GM12878 (cell line): ENCODE data around the gene LRBA. TPM values are rescaled to one million over a fixed set of nuclear protein-coding genes. Genes with fewer than 3 reads are reported as not detected.

Experiments
- DPF2 ChIP-seq: fragments of 450-650 bp; IDR thresholded peaks from 2 replicates; pipeline ENCODE4 v1.6.1; 2017; ENCODE audit warnings: mild to moderate bottlenecking
- FOS ChIP-seq: IDR thresholded peaks from 3 replicates; pipeline ENCODE4 v1.6.1; 2011; ENCODE audit warnings: borderline replicate concordance; ENCODE audit not compliant: insufficient read length; ENCODE audit errors: extremely low read depth
- IKZF1 ChIP-seq: fragments of 450-650 bp; conservative IDR thresholded peaks from 2 replicates; pipeline ENCODE4 v1.6.1; 2017; ENCODE audit warnings: antibody characterized with exemption, mild to moderate bottlenecking
- IKZF2 ChIP-seq, 2 experiments: fragments of 450-650 bp; IDR thresholded peaks; 2 replicates each; pipeline ENCODE4 v1.6.1; 2017; ENCODE audit warnings: mild to moderate bottlenecking in 2 of 2, moderate library complexity in 2 of 2
- IRF4 ChIP-seq: IDR thresholded peaks from 2 replicates; pipeline ENCODE4 v1.6.1; 2011; ENCODE audit warnings: low read depth, low read length
- MEF2B ChIP-seq: fragments of 450-650 bp; IDR thresholded peaks from 2 replicates; pipeline ENCODE4 v1.6.1; 2018; ENCODE audit warnings: mild to moderate bottlenecking, moderate library complexity; ENCODE audit not compliant: partially characterized antibody, poor library complexity, severe bottlenecking
- RAD21 ChIP-seq: IDR thresholded peaks from 2 replicates; pipeline ENCODE4 v1.6.1; 2011; ENCODE audit warnings: mild to moderate bottlenecking, low read depth, low read length, moderate library complexity; ENCODE audit not compliant: insufficient read depth
- SMAD5 ChIP-seq: IDR thresholded peaks from 2 replicates; pipeline ENCODE4 v1.6.1; 2016; ENCODE audit warnings: antibody characterized with exemption, low read depth
- TCF3 ChIP-seq: IDR thresholded peaks from 2 replicates; pipeline ENCODE4 v1.6.1; 2012; ENCODE audit warnings: low read depth, mild to moderate bottlenecking, low read length, borderline replicate concordance; ENCODE audit not compliant: insufficient read depth
- ZNF384 ChIP-seq: IDR thresholded peaks from 2 replicates; pipeline ENCODE4 v1.6.1; 2012; ENCODE audit warnings: low read depth, mild to moderate bottlenecking, low read length, improper control_type of control experiment, borderline replicate concordance
- polyA plus RNA-seq, 11 experiments: library from polyadenylated mRNA; depleted of rRNA in 4 of 11; unstranded in 6 of 11; stranded (reverse) in 5 of 11; fragments of >200 nt; fragmentation: Nextera tagmentation in 4 of 11; fragmentation: Illumina TruSeq in 1 of 11; extraction: Ambion mirVana in 4 of 11; extraction: Trizol in 1 of 11; gene quantifications; 1 replicate in 1 of 11; 2 replicates in 10 of 11; pipeline versions ENCODE4 v1.2.1 to v1.2.3, GENCODE V29; 2011 to 2016; ENCODE audit warnings: inconsistent platforms in 2 of 11, missing spikeins in 2 of 11, low read depth in 1 of 11
- total RNA-seq, 4 experiments: library from RNA; depleted of rRNA in 3 of 4; stranded (reverse); fragments of >200 nt in 3 of 4; fragmentation: Illumina TruSeq in 1 of 4; extraction: Trizol in 1 of 4; gene quantifications; 2 replicates each; pipeline versions ENCODE4 v1.2.1 to v1.2.3, GENCODE V29; 2013 to 2021
- TF ChIP-seq, protein P1 (sequence below): fragments of 450-650 bp; conservative IDR thresholded peaks from 2 replicates; pipeline ENCODE4 v1.6.1; 2017; ENCODE audit warnings: mild to moderate bottlenecking, moderate library complexity
- TF ChIP-seq, protein P2 (sequence below): fragments of 450-650 bp; IDR thresholded peaks from 2 replicates; pipeline ENCODE4 v1.6.1; 2018; ENCODE audit warnings: mild to moderate bottlenecking, low read depth, moderate library complexity; ENCODE audit not compliant: partially characterized antibody
- TF ChIP-seq, protein P3 (sequence below): IDR thresholded peaks from 2 replicates; pipeline ENCODE4 v1.6.1; 2012; ENCODE audit warnings: mild to moderate bottlenecking, low read depth, low read length
- TF ChIP-seq, protein P4 (sequence below): fragments of 450-650 bp; IDR thresholded peaks from 2 replicates; pipeline ENCODE4 v1.6.1; 2017; ENCODE audit warnings: mild to moderate bottlenecking, moderate library complexity
- TF ChIP-seq, protein P5 (sequence below): IDR thresholded peaks from 2 replicates; pipeline ENCODE4 v1.6.1; 2011; ENCODE audit warnings: borderline replicate concordance, low read depth, mild to moderate bottlenecking, moderate library complexity, mixed read lengths, low read length; ENCODE audit not compliant: insufficient read depth; ENCODE audit errors: extremely low read length

Gene LRBA
- total and polyA plus RNA-seq, 10 of the 15 experiments (the other 5 are each of a cell fraction or from before 2014, with no cell fraction given): 20.3 to 93.4 (median 55.0) TPM

DNA sequence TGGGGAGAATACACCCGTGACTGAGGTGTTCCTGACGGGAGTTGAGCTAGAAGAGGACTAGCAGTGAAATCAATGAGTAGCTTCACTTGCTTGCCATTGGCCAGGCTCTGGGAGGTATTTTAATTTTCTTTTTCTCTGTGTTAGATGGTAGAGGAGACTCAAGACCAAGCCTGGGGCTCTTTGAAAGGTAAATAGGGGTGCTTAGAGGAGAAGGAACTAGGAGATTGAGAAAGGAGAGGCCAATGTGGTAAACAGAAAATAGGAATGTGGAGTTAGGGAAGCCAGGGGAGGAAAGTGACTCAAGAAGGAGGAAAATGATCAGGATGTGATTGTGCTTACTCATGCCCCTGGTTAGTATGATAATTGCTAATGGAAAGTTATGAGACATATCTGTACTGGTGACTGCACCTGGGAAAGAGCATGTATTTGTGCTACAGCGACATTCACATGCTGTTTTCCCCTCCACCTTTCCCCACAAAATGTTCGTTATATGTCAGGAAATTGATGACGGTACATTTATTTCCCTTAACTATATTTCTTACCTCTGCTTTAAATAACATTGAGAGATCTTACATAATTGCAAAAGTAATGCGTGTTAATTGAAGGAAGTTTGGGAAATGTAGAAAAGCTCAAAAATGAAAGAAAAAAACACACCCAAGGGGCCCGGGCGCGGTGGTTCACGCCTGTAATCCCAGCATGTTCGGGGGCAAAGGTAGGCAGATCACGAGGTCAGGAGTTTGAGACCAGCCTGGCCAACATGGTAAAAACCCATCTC, 16.9 kb upstream of the LRBA start (continued):
- TF ChIP-seq FOS (no peak), ZNF384 (no peak), RAD21 (no peak), IKZF2 (IDR thresholded peaks at IDR 0.05) (peak; percentile 90), MEF2B (peak; percentile 21), IRF4 (peak; percentile 90), DPF2 (peak; percentile 68; the same call in 1 of the 2 replicates), TCF3 (peak; percentile 73; the same call in 1 of the 2 replicates), IKZF1 (peak; percentile 87), SMAD5 (no peak)
- TF ChIP-seq, protein P1, sequence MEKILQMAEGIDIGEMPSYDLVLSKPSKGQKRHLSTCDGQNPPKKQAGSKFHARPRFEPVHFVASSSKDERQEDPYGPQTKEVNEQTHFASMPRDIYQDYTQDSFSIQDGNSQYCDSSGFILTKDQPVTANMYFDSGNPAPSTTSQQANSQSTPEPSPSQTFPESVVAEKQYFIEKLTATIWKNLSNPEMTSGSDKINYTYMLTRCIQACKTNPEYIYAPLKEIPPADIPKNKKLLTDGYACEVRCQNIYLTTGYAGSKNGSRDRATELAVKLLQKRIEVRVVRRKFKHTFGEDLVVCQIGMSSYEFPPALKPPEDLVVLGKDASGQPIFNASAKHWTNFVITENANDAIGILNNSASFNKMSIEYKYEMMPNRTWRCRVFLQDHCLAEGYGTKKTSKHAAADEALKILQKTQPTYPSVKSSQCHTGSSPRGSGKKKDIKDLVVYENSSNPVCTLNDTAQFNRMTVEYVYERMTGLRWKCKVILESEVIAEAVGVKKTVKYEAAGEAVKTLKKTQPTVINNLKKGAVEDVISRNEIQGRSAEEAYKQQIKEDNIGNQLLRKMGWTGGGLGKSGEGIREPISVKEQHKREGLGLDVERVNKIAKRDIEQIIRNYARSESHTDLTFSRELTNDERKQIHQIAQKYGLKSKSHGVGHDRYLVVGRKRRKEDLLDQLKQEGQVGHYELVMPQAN: no peak
- TF ChIP-seq, protein P2, sequence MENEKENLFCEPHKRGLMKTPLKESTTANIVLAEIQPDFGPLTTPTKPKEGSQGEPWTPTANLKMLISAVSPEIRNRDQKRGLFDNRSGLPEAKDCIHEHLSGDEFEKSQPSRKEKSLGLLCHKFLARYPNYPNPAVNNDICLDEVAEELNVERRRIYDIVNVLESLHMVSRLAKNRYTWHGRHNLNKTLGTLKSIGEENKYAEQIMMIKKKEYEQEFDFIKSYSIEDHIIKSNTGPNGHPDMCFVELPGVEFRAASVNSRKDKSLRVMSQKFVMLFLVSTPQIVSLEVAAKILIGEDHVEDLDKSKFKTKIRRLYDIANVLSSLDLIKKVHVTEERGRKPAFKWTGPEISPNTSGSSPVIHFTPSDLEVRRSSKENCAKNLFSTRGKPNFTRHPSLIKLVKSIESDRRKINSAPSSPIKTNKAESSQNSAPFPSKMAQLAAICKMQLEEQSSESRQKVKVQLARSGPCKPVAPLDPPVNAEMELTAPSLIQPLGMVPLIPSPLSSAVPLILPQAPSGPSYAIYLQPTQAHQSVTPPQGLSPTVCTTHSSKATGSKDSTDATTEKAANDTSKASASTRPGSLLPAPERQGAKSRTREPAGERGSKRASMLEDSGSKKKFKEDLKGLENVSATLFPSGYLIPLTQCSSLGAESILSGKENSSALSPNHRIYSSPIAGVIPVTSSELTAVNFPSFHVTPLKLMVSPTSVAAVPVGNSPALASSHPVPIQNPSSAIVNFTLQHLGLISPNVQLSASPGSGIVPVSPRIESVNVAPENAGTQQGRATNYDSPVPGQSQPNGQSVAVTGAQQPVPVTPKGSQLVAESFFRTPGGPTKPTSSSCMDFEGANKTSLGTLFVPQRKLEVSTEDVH: no peak
- TF ChIP-seq, protein P3, sequence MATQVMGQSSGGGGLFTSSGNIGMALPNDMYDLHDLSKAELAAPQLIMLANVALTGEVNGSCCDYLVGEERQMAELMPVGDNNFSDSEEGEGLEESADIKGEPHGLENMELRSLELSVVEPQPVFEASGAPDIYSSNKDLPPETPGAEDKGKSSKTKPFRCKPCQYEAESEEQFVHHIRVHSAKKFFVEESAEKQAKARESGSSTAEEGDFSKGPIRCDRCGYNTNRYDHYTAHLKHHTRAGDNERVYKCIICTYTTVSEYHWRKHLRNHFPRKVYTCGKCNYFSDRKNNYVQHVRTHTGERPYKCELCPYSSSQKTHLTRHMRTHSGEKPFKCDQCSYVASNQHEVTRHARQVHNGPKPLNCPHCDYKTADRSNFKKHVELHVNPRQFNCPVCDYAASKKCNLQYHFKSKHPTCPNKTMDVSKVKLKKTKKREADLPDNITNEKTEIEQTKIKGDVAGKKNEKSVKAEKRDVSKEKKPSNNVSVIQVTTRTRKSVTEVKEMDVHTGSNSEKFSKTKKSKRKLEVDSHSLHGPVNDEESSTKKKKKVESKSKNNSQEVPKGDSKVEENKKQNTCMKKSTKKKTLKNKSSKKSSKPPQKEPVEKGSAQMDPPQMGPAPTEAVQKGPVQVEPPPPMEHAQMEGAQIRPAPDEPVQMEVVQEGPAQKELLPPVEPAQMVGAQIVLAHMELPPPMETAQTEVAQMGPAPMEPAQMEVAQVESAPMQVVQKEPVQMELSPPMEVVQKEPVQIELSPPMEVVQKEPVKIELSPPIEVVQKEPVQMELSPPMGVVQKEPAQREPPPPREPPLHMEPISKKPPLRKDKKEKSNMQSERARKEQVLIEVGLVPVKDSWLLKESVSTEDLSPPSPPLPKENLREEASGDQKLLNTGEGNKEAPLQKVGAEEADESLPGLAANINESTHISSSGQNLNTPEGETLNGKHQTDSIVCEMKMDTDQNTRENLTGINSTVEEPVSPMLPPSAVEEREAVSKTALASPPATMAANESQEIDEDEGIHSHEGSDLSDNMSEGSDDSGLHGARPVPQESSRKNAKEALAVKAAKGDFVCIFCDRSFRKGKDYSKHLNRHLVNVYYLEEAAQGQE: no peak
- TF ChIP-seq, protein P4, sequence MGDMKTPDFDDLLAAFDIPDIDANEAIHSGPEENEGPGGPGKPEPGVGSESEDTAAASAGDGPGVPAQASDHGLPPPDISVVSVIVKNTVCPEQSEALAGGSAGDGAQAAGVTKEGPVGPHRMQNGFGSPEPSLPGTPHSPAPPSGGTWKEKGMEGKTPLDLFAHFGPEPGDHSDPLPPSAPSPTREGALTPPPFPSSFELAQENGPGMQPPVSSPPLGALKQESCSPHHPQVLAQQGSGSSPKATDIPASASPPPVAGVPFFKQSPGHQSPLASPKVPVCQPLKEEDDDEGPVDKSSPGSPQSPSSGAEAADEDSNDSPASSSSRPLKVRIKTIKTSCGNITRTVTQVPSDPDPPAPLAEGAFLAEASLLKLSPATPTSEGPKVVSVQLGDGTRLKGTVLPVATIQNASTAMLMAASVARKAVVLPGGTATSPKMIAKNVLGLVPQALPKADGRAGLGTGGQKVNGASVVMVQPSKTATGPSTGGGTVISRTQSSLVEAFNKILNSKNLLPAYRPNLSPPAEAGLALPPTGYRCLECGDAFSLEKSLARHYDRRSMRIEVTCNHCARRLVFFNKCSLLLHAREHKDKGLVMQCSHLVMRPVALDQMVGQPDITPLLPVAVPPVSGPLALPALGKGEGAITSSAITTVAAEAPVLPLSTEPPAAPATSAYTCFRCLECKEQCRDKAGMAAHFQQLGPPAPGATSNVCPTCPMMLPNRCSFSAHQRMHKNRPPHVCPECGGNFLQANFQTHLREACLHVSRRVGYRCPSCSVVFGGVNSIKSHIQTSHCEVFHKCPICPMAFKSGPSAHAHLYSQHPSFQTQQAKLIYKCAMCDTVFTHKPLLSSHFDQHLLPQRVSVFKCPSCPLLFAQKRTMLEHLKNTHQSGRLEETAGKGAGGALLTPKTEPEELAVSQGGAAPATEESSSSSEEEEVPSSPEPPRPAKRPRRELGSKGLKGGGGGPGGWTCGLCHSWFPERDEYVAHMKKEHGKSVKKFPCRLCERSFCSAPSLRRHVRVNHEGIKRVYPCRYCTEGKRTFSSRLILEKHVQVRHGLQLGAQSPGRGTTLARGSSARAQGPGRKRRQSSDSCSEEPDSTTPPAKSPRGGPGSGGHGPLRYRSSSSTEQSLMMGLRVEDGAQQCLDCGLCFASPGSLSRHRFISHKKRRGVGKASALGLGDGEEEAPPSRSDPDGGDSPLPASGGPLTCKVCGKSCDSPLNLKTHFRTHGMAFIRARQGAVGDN: no peak
- TF ChIP-seq, protein P5, sequence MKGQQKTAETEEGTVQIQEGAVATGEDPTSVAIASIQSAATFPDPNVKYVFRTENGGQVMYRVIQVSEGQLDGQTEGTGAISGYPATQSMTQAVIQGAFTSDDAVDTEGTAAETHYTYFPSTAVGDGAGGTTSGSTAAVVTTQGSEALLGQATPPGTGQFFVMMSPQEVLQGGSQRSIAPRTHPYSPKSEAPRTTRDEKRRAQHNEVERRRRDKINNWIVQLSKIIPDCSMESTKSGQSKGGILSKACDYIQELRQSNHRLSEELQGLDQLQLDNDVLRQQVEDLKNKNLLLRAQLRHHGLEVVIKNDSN: no peak
- TF ChIP-seq, all 136 proteins: peak for 32
